GM19025 (cell line): ENCODE measurements around the gene EGFL8.

Experiments used
- ATAC-seq: cut with Tn5 transposase; IDR thresholded peaks from one replicate; pipeline ENCODE4 v1.9.1; 2021; ENCODE audit warnings: mild to moderate bottlenecking, low read depth, moderate library complexity; ENCODE audit not compliant: unreplicated experiment

The EGFL8 gene

GRCh38 chr6:32146287-32146686 is 18.1 kb upstream of the EGFL8 start:
- no peak for ATAC-seq

- no peak for ATAC-seq
Observed at GRCh38 chr6:32146687-32147086, 17.7 kb upstream of the EGFL8 start.

- no peak for ATAC-seq
Observed at GRCh38 chr6:32147401-32148132, 16.8 kb upstream of the EGFL8 start.

GRCh38 chr6:32148289-32149091 is 15.9 kb upstream of the EGFL8 start:
- no peak for ATAC-seq

- ATAC-seq, result no peak
Observed at GRCh38 chr6:32149092-32149755, 15.2 kb upstream of the EGFL8 start.

GRCh38 chr6:32149932-32150870 is 14.2 kb upstream of the EGFL8 start:
- ATAC-seq, result no peak

- no peak for ATAC-seq
Observed at GRCh38 chr6:32151181-32151862, 13.1 kb upstream of the EGFL8 start.

- ATAC-seq, result no peak
Observed at GRCh38 chr6:32151863-32152768, 12.3 kb upstream of the EGFL8 start, which contains the start of gene PRRT1. Gene PRRT1, minus strand, starts transcription at chr6:32151939. Its CDS starts 112 bp downstream, at chr6:32151827.

GRCh38 chr6:32152769-32153563 is 11.4 kb upstream of the EGFL8 start:
- ATAC-seq, result no peak

- ATAC-seq, result no peak
Observed at GRCh38 chr6:32153564-32154513, 10.6 kb upstream of the EGFL8 start, which contains the start of gene PPT2. Gene PPT2, plus strand, starts transcription at chr6:32154141. Its CDS starts 454 bp downstream, at chr6:32154595.

- no peak for ATAC-seq
Observed at GRCh38 chr6:32154514-32155161, 9.8 kb upstream of the EGFL8 start.

GRCh38 chr6:32156891-32157290 is 7.5 kb upstream of the EGFL8 start:
- ATAC-seq, result no peak

- ATAC-seq, result no peak
Observed at GRCh38 chr6:32158052-32158451, 6.3 kb upstream of the EGFL8 start.

GRCh38 chr6:32163559-32164258 is 686 bp upstream of the EGFL8 start:
- no peak for ATAC-seq

- no peak for ATAC-seq
Observed at GRCh38 chr6:32166411-32167061, 2.1 kb downstream of the EGFL8 start.
